Ishikawa (cell line): Measurements from ENCODE around the gene GAB1.

Experiments
- CEBPB ChIP-seq: IDR thresholded peaks from 2 replicates; pipeline ENCODE4 v1.6.1; 2012
- CREB1 ChIP-seq: IDR thresholded peaks from 2 replicates; pipeline ENCODE4 v1.6.1; 2012; ENCODE audit warnings: low read depth
- EGR1 ChIP-seq: IDR thresholded peaks from 2 replicates; pipeline ENCODE4 v1.6.1; 2012
- EP300 ChIP-seq: IDR thresholded peaks from 2 replicates; pipeline ENCODE4 v1.6.1; 2012; ENCODE audit warnings: borderline replicate concordance
- FOXM1 ChIP-seq: IDR thresholded peaks from 2 replicates; pipeline ENCODE4 v1.6.1; 2012; ENCODE audit warnings: low read depth, borderline replicate concordance
- NFIC ChIP-seq: IDR thresholded peaks from 2 replicates; pipeline ENCODE4 v1.6.1; 2012
- RAD21 ChIP-seq: IDR thresholded peaks from 2 replicates; pipeline ENCODE4 v1.6.1; 2012; ENCODE audit warnings: low read depth
- TAF1 ChIP-seq: IDR thresholded peaks from 2 replicates; pipeline ENCODE4 v1.6.1; 2012; ENCODE audit warnings: low read depth, mild to moderate bottlenecking
- TCF12 ChIP-seq: IDR thresholded peaks from 2 replicates; pipeline ENCODE4 v1.6.1; 2012; ENCODE audit warnings: low read depth
- TEAD4 ChIP-seq: IDR thresholded peaks from 2 replicates; pipeline ENCODE4 v1.6.1; 2012
- YY1 ChIP-seq: IDR thresholded peaks from 2 replicates; pipeline ENCODE4 v1.6.1; 2012; ENCODE audit warnings: low read depth
- ZBTB7A ChIP-seq: IDR thresholded peaks from 2 replicates; pipeline ENCODE4 v1.6.1; 2012; ENCODE audit warnings: low read depth
- TF ChIP-seq, protein P1 (sequence below): IDR thresholded peaks from 2 replicates; pipeline ENCODE4 v1.6.1; 2012
- TF ChIP-seq, protein P2 (sequence below): IDR thresholded peaks from 2 replicates; pipeline ENCODE4 v1.6.1; 2012; ENCODE audit warnings: low read depth, mild to moderate bottlenecking
- TF ChIP-seq, protein P3 (sequence below): IDR thresholded peaks from 2 replicates; pipeline ENCODE4 v1.6.1; 2012

GAB1 gene

DNA sequence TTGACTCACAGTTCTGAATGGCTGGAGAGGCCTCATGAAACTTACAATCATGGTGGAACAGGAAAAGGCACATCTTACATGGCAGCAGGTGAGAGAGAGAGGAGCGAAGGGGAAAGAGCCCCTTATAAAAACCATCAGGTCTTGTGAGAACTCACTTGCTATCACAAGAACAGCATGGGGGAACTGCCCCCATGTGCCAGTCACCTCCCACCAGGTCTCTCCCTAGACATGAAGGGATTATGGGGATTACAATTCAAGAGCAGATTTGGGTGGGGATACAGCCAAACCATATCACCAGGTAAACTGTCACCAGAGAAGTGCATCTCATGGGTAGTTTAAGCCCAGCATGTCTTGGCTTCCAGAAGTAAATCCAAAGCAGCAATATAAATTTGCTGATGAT lies 169.4 kb downstream of the GAB1 start:
- TF ChIP-seq YY1, result no peak
- no peak for TF ChIP-seq FOXM1
- no peak for TF ChIP-seq NFIC
- no peak for TF ChIP-seq EP300
- TF ChIP-seq CEBPB, result no peak
- TF ChIP-seq, protein P1, sequence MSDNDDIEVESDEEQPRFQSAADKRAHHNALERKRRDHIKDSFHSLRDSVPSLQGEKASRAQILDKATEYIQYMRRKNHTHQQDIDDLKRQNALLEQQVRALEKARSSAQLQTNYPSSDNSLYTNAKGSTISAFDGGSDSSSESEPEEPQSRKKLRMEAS, result no peak
- no peak for TF ChIP-seq RAD21
- TF ChIP-seq TEAD4, result no peak
- TF ChIP-seq TAF1, result no peak
- TF ChIP-seq, protein P2, sequence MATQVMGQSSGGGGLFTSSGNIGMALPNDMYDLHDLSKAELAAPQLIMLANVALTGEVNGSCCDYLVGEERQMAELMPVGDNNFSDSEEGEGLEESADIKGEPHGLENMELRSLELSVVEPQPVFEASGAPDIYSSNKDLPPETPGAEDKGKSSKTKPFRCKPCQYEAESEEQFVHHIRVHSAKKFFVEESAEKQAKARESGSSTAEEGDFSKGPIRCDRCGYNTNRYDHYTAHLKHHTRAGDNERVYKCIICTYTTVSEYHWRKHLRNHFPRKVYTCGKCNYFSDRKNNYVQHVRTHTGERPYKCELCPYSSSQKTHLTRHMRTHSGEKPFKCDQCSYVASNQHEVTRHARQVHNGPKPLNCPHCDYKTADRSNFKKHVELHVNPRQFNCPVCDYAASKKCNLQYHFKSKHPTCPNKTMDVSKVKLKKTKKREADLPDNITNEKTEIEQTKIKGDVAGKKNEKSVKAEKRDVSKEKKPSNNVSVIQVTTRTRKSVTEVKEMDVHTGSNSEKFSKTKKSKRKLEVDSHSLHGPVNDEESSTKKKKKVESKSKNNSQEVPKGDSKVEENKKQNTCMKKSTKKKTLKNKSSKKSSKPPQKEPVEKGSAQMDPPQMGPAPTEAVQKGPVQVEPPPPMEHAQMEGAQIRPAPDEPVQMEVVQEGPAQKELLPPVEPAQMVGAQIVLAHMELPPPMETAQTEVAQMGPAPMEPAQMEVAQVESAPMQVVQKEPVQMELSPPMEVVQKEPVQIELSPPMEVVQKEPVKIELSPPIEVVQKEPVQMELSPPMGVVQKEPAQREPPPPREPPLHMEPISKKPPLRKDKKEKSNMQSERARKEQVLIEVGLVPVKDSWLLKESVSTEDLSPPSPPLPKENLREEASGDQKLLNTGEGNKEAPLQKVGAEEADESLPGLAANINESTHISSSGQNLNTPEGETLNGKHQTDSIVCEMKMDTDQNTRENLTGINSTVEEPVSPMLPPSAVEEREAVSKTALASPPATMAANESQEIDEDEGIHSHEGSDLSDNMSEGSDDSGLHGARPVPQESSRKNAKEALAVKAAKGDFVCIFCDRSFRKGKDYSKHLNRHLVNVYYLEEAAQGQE, result no peak
- no peak for TF ChIP-seq CREB1

DNA sequence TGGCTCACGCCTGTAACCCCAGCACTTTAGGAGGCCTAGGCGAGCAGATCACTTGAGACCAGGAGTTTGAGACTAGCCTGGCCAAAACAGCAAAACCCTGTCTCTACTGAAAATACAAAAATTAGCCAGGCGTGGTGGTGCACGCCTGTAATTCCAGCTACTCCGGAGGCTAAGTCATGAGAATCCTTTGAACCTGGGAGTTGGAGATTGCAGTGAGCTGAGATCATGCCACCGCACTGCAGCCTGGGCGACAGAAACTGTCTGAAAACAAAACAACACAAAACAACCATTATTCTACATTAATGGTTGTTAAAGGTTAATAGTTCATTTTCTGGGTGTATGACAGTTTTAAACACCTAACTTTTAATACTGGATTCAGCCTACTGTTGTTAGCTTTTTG lies 175.2 kb downstream of the GAB1 start:
- TF ChIP-seq YY1, result no peak
- TF ChIP-seq, protein P3, sequence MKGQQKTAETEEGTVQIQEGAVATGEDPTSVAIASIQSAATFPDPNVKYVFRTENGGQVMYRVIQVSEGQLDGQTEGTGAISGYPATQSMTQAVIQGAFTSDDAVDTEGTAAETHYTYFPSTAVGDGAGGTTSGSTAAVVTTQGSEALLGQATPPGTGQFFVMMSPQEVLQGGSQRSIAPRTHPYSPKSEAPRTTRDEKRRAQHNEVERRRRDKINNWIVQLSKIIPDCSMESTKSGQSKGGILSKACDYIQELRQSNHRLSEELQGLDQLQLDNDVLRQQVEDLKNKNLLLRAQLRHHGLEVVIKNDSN, result no peak
- TF ChIP-seq, protein P1, result no peak
- TF ChIP-seq RAD21, result no peak
- no peak for TF ChIP-seq FOXM1
- no peak for TF ChIP-seq ZBTB7A

DNA sequence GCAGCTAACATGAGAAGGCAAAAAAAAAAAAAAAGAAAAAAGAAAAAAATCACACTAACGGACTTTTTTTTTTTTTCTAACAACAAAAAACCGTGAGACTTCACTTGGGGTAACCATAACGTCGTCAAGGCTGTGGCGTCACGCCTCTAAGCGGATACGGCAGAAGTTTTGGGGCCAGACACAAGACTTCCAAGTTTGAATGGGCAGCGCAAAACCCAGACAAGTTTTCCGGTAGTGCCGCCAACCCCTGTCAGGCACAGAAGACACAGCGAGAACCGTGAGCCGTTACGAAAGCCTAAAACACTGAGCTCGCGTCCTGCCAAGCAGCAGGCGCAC lies 176.3 kb downstream of the GAB1 start:
- TF ChIP-seq, protein P3, result no peak
- no peak for TF ChIP-seq EP300
- no peak for TF ChIP-seq CEBPB
- no peak for TF ChIP-seq FOXM1
- no peak for TF ChIP-seq ZBTB7A
- TF ChIP-seq, protein P1, result 0 out of 2 replicates have a peak, but pooled peaks have one; percentile 15
- TF ChIP-seq RAD21, result no peak; the same call in 1 of the 2 replicates
- TF ChIP-seq TEAD4, result no peak
- no peak for TF ChIP-seq YY1
- TF ChIP-seq, protein P2, result no peak
- TF ChIP-seq NFIC, result no peak
- TF ChIP-seq TAF1, result no peak
- TF ChIP-seq EGR1, result no peak; the same call in 1 of the 2 replicates
- TF ChIP-seq TCF12, result 0 out of 2 replicates have a peak, but pooled peaks have one; percentile 30
- peak; percentile 75; the same call in 1 of the 2 replicates for TF ChIP-seq CREB1

DNA sequence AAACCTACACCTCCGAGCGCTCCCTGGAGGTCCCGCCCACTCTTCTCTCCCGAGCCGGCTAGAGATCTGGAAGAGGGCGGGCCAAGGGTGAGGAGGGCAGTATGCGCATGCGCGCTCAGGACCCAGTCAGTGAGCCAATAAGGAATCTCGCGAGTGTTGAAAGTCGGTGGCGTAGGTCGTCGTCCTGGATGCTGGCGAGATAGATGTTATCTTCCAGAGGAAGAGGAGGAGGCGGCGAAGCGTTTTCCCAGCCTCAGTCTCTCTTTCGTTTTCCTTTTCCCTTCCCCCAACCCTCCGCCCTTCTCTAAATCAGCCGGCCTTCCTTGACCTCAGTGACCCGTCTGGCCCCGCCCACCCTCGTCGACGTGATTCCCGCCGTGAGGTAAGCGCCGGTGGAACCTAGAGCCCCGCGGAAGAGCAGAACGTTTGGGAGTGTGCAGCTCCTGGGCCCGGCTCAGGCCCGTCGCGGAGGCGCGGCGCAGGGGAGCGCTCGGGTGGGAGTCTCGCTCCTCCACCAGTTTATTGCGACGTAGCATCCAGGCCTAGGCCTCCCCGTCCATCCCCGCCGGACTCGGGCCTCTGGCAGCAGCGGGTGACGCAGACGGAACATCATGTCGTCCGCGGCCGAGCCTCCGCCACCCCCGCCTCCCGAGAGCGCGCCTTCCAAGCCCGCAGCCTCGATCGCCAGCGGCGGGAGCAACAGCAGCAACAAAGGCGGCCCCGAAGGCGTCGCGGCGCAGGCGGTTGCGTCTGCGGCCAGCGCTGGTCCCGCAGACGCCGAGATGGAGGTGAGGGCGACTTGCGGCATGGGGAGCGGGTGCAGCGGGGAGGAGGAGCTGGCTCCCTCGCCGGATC lies 176.9 kb downstream of the GAB1 start, which contains the start of gene SMARCA5:
SMARCA5 (plus strand) TSS at position 389 of the 855 bp plus-strand sequence; CDS start at position 612, 223 bp downstream.
- no peak for TF ChIP-seq RAD21
- TF ChIP-seq, protein P2, result no peak
- TF ChIP-seq CREB1, result peak; percentile 80
- no peak for TF ChIP-seq ZBTB7A
- TF ChIP-seq, protein P3, result 0 out of 2 replicates have a peak, but pooled peaks have one; percentile 8
- peak; percentile 55; the same call in 1 of the 2 replicates for TF ChIP-seq EGR1
- peak; percentile 13; the same call in 1 of the 2 replicates for TF ChIP-seq TCF12
- peak; percentile 66; the same call in 1 of the 2 replicates for TF ChIP-seq YY1
- peak; percentile 66 for TF ChIP-seq TAF1
